C4-2B (cell line): ENCODE data around the gene HOXC5.

Experiments
- H3K27ac ChIP-seq: fragments of 450-650 bp; 2 replicates; pipeline ENCODE4 v1.5.1; 2017
- ZFX ChIP-seq: fragments of 450-650 bp; IDR thresholded peaks from 2 replicates; pipeline ENCODE4 v1.6.1; 2017
- TF ChIP-seq, protein P1 (sequence below): fragments of 450-650 bp; conservative IDR thresholded peaks from 2 replicates; pipeline ENCODE4 v1.5.1; 2017; ENCODE audit warnings: mild to moderate bottlenecking

Gene HOXC5

GRCh38 chr12:54050482-54050810 lies 17.6 kb downstream of the HOXC5 start:
- TF ChIP-seq ZFX, result no peak
- TF ChIP-seq, protein P1, sequence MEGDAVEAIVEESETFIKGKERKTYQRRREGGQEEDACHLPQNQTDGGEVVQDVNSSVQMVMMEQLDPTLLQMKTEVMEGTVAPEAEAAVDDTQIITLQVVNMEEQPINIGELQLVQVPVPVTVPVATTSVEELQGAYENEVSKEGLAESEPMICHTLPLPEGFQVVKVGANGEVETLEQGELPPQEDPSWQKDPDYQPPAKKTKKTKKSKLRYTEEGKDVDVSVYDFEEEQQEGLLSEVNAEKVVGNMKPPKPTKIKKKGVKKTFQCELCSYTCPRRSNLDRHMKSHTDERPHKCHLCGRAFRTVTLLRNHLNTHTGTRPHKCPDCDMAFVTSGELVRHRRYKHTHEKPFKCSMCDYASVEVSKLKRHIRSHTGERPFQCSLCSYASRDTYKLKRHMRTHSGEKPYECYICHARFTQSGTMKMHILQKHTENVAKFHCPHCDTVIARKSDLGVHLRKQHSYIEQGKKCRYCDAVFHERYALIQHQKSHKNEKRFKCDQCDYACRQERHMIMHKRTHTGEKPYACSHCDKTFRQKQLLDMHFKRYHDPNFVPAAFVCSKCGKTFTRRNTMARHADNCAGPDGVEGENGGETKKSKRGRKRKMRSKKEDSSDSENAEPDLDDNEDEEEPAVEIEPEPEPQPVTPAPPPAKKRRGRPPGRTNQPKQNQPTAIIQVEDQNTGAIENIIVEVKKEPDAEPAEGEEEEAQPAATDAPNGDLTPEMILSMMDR, result no peak
- H3K27ac ChIP-seq, result no peak overlapping the region

DNA sequence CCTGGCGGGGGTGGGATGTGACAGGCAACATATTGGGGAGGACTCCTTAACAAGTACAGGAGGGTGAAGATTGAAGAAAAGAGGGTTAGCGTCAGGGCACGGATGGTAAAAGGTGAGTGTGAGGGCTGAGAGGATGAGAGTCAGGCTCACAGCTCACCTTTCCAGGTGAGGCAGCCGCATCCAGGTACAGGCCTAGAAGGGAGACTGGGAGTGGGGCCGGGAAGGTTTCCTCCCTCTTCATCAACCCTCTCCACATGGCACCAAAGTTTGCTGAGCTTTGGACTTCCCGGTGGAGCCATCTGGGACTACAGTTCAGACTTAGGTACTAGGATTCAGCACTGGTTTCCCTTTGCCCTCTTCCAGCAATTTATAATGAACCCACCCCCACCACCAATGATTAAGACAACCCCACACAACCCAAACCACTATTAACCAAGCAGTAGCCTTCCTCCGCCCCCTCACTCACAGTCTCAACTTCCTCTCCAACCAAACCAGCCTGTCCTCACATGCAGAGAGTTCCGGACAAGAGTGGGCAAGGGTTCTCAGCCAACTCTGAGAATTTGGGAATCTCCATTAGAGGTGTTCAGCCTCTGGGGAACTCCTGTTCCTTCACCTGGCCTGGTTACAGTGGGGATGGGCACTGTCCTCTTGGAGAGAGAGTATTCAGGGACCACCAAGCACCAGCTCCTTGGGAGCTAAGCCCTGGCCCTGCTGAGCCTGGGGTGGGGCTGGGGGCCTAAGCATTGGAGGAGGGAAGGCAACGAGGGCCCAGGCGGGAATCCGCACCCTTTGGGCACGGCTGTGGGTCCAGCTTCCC lies 18.4 kb downstream of the HOXC5 start:
- TF ChIP-seq, protein P1, result no peak
- TF ChIP-seq ZFX, result no peak
- no peak overlapping the region for H3K27ac ChIP-seq

- no peak overlapping the region for H3K27ac ChIP-seq
- TF ChIP-seq ZFX, result no peak
- TF ChIP-seq, protein P1, result no peak
Observed at GRCh38 chr12:54051874-54052437, 19.1 kb downstream of the HOXC5 start.

- TF ChIP-seq ZFX, result no peak
- TF ChIP-seq, protein P1, result no peak
- H3K27ac ChIP-seq, result no peak overlapping the region
Observed at GRCh38 chr12:54052438-54053002, 19.7 kb downstream of the HOXC5 start.

GRCh38 chr12:54053003-54053750 lies 20.3 kb downstream of the HOXC5 start:
- no peak overlapping the region for H3K27ac ChIP-seq
- no peak for TF ChIP-seq ZFX
- TF ChIP-seq, protein P1, result no peak

DNA sequence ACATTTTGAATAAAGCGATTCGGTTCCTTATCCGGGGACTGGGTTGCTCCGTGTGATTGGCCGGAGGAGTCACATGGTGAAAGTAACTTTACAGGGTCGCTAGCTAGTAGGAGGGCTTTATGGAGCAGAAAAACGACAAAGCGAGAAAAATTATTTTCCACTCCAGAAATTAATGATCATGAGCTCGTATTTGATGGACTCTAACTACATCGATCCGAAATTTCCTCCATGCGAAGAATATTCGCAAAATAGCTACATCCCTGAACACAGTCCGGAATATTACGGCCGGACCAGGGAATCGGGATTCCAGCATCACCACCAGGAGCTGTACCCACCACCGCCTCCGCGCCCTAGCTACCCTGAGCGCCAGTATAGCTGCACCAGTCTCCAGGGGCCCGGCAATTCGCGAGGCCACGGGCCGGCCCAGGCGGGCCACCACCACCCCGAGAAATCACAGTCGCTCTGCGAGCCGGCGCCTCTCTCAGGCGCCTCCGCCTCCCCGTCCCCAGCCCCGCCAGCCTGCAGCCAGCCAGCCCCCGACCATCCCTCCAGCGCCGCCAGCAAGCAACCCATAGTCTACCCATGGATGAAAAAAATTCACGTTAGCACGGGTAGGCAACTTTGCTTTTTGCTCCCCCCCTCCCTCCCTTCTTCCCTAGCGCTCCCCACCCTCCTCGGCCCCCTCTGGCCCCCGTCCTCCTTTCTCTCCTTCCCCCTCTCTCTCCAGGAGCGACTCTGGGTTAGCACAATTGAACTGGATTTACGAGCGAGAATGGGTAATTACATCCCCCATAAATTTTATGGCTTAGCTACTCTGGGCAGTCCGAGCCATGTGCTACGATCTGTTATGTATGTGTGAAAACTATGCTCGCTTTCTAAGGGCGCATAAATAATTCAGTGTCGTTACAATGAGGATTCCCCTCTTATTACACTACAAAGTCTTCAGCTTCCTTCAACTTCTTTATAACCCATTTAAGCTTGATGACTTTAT lies 21.2 kb downstream of the HOXC5 start, which contains the start of gene HOXC4:
Gene HOXC4, plus strand, starts transcription at position 85 of the 991 bp plus-strand sequence. Its CDS starts 88 bp downstream, at position 173.
- TF ChIP-seq ZFX, result no peak
- TF ChIP-seq, protein P1, result no peak
- H3K27ac ChIP-seq, result no peak within 1 kb of the TSS
